ENCODE data around the gene H2BK1. TPM values are rescaled to one million over a fixed set of nuclear protein-coding genes. Genes with fewer than 3 reads are reported as not detected.

The H2BK1 gene
- polyA plus RNA-seq, 4 donors: not detected

DNA sequence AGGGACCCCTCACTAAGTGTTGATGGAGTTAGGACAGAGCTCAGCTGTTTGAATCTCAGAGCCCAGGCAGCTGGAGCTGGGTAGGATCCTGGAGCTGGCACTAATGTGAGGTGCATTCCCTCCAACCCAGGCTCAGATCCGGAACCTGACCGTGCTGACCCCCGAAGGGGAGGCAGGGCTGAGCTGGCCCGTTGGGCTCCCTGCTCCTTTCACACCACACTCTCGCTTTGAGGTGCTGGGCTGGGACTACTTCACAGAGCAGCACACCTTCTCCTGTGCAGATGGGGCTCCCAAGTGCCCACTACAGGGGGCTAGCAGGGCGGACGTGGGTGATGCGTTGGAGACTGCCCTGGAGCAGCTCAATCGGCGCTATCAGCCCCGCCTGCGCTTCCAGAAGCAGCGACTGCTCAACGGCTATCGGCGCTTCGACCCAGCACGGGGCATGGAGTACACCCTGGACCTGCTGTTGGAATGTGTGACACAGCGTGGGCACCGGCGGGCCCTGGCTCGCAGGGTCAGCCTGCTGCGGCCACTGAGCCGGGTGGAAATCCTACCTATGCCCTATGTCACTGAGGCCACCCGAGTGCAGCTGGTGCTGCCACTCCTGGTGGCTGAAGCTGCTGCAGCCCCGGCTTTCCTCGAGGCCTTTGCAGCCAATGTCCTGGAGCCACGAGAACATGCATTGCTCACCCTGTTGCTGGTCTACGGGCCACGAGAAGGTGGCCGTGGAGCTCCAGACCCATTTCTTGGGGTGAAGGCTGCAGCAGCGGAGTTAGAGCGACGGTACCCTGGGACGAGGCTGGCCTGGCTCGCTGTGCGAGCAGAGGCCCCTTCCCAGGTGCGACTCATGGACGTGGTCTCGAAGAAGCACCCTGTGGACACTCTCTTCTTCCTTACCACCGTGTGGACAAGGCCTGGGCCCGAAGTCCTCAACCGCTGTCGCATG lies 27.2 kb upstream of the H2BK1 start:
- DNase-seq (no peak), FAIRE-seq (no peak)
- Histone ChIP-seq H3K4me1 (ENCODE audit: control insufficient read depth in 3 of 3, insufficient read depth in 2 of 3, low read depth in 1 of 3, low read length in 2 of 3) (peaks cover 0 to 9% (median 3%) of the 10 kb centered on the region in 3 donors), H3K27me3 (ENCODE audit: control insufficient read depth in 3 of 3, insufficient read depth in 3 of 3, low read length in 3 of 3) (no peaks in the 10 kb centered on the region), H3K9me3 (ENCODE audit: control insufficient read depth in 2 of 2, insufficient read depth in 1 of 2, low read depth in 1 of 2, low read length in 1 of 2) (no peaks in the 10 kb centered on the region), H3K27ac (ENCODE audit: low read depth in 1 of 3, low read length in 2 of 3) (no peak overlapping the region), H3K4me3 (ENCODE audit: low read depth in 1 of 3, low read length in 3 of 3) (no peak overlapping the region), H3K36me3 (ENCODE audit: control insufficient read depth in 3 of 3, insufficient read depth in 2 of 3, low read depth in 1 of 3, low read length in 3 of 3) (peaks cover 10 to 77% (median 16%) of the 10 kb centered on the region in 3 donors)
- WGBS, 3 donors: 89 to 95% (median 91%) methylated on average over 37 to 44 of the region's 44 CpGs

DNA sequence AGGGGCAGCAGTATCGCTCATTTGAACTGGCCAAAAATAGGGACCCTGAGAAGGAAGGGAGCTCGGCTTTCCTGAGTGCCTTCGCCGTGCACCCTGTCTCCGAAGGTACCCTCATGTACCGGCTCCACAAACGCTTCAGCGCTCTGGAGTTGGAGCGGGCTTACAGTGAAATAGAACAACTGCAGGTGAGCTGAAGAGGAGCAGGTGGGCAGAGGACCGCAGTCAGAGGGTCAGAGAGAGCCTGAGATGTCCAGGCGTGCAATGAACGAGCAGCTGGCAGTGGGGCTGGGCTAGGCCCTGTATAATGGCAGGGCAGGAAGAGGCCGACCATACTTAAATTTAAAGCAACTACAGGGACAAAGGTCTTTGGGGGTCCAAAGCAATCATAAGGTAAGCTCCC lies 26.1 kb upstream of the H2BK1 start:
- no peak for DNase-seq
- peaks cover 0 to 9% (median 3%) of the 10 kb centered on the region in 3 donors for H3K4me1 ChIP-seq (ENCODE audit: control insufficient read depth in 3 of 3, insufficient read depth in 2 of 3, low read depth in 1 of 3, low read length in 2 of 3)
- no peaks in the 10 kb centered on the region for H3K27me3 ChIP-seq (ENCODE audit: control insufficient read depth in 3 of 3, insufficient read depth in 3 of 3, low read length in 3 of 3)
- no peaks in the 10 kb centered on the region for H3K9me3 ChIP-seq (ENCODE audit: control insufficient read depth in 2 of 2, insufficient read depth in 1 of 2, low read depth in 1 of 2, low read length in 1 of 2)
- no peak for FAIRE-seq
- 90 to 94% (median 92%) methylated on average over 13 of the region's 13 CpGs for WGBS, 3 donors
- no peak overlapping the region for H3K27ac ChIP-seq (ENCODE audit: low read depth in 1 of 3, low read length in 2 of 3)
- no peak overlapping the region for H3K4me3 ChIP-seq (ENCODE audit: low read depth in 1 of 3, low read length in 3 of 3)
- peaks cover 10 to 66% (median 16%) of the 10 kb centered on the region in 3 donors for H3K36me3 ChIP-seq (ENCODE audit: control insufficient read depth in 3 of 3, insufficient read depth in 2 of 3, low read depth in 1 of 3, low read length in 3 of 3)

DNA sequence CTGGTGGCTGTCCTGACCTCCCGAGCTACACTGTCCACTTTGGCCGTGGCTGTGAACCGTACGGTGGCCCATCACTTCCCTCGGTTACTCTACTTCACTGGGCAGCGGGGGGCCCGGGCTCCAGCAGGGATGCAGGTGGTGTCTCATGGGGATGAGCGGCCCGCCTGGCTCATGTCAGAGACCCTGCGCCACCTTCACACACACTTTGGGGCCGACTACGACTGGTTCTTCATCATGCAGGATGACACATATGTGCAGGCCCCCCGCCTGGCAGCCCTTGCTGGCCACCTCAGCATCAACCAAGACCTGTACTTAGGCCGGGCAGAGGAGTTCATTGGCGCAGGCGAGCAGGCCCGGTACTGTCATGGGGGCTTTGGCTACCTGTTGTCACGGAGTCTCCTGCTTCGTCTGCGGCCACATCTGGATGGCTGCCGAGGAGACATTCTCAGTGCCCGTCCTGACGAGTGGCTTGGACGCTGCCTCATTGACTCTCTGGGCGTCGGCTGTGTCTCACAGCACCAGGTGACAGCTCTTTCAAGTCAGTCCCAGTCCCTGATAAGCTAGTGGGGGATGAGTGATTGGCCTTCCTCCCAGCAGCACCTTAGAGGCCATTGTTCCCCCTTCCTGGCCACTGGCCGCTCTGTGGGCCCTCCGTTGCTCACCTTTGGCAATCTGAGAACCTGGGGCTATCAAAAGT lies 25.0 kb upstream of the H2BK1 start:
- Histone ChIP-seq H3K27ac (ENCODE audit: low read depth in 1 of 3, low read length in 2 of 3) (no peak overlapping the region), H3K27me3 (ENCODE audit: control insufficient read depth in 3 of 3, insufficient read depth in 3 of 3, low read length in 3 of 3) (no peaks in the 10 kb centered on the region), H3K4me1 (ENCODE audit: control insufficient read depth in 3 of 3, insufficient read depth in 2 of 3, low read depth in 1 of 3, low read length in 2 of 3) (peaks cover 0 to 9% (median 3%) of the 10 kb centered on the region in 3 donors), H3K4me3 (ENCODE audit: low read depth in 1 of 3, low read length in 3 of 3) (no peak overlapping the region), H3K9me3 (ENCODE audit: control insufficient read depth in 2 of 2, insufficient read depth in 1 of 2, low read depth in 1 of 2, low read length in 1 of 2) (no peaks in the 10 kb centered on the region), H3K36me3 (ENCODE audit: control insufficient read depth in 3 of 3, insufficient read depth in 2 of 3, low read depth in 1 of 3, low read length in 3 of 3) (peaks cover 10 to 61% (median 16%) of the 10 kb centered on the region in 3 donors)
- DNase-seq (no peak), FAIRE-seq (no peak)
- WGBS, 3 donors: 92 to 94% (median 92%) methylated on average over 28 of the region's 28 CpGs

- WGBS, 3 donors: 76 to 82% (median 79%) methylated on average over 9 of the region's 9 CpGs
- Histone ChIP-seq H3K27ac (ENCODE audit: low read depth in 1 of 3, low read length in 2 of 3) (no peak overlapping the region), H3K4me3 (ENCODE audit: low read depth in 1 of 3, low read length in 3 of 3) (peak overlapping the region in 1 of 3 donors; percentile 97), H3K4me1 (ENCODE audit: control insufficient read depth in 3 of 3, insufficient read depth in 2 of 3, low read depth in 1 of 3, low read length in 2 of 3) (peaks cover 0 to 9% (median 3%) of the 10 kb centered on the region in 3 donors), H3K9me3 (ENCODE audit: control insufficient read depth in 2 of 2, insufficient read depth in 1 of 2, low read depth in 1 of 2, low read length in 1 of 2) (no peaks in the 10 kb centered on the region), H3K36me3 (ENCODE audit: control insufficient read depth in 3 of 3, insufficient read depth in 2 of 3, low read depth in 1 of 3, low read length in 3 of 3) (peaks cover 10 to 47% (median 12%) of the 10 kb centered on the region in 3 donors), H3K27me3 (ENCODE audit: control insufficient read depth in 3 of 3, insufficient read depth in 3 of 3, low read length in 3 of 3) (no peaks in the 10 kb centered on the region)
- DNase-seq (no peak), FAIRE-seq (no peak)
Observed at GRCh38 chr7:151233804-151234203, 23.5 kb upstream of the H2BK1 start.

DNA sequence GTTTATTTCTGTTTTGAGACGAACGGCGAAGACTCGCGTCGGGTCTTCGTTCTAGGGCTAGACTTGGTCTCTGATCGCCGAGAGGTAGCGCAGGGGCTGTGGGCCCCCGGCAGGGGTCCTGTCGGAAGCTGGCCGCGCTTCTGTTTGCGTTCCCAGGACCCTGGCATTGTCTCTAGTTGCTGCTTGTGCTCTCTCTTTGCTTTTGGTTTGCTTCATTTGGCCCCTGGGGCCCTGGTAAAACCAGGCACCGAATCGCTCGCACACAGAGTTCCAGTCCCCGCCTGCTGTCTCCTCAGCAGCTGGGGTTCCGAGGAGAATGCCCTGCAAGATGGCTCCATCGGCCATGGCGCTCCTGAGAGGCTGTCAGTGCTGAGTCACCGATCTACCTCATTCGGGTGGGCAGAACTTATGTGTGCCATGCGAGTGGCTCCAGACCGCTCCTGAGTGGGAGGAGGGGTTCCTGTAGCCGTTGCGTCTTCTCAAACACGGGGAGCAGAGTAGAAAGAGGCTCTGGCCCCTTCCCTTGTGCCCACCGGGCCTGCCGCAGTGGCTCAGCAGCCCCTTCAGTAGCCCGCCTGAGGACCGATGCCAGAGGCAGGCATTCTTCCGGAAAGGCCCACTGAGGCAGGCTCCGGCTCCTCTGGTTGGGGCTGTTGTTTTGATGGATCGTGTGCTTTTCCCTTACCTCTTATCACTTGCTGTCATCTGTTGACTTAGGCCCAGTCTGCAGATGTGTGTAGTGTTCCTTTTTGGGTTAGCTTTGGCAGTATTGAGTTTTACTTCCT lies 22.8 kb upstream of the H2BK1 start:
- Histone ChIP-seq H3K36me3 (ENCODE audit: control insufficient read depth in 3 of 3, insufficient read depth in 2 of 3, low read depth in 1 of 3, low read length in 3 of 3) (peaks cover 9 to 40% (median 12%) of the 10 kb centered on the region in 3 donors), H3K4me1 (ENCODE audit: control insufficient read depth in 3 of 3, insufficient read depth in 2 of 3, low read depth in 1 of 3, low read length in 2 of 3) (peaks cover 0 to 10% (median 3%) of the 10 kb centered on the region in 3 donors), H3K27ac (ENCODE audit: low read depth in 1 of 3, low read length in 2 of 3) (peak overlapping the region; percentile 8 to 66 (median 26)), H3K4me3 (ENCODE audit: low read depth in 1 of 3, low read length in 3 of 3) (peak overlapping the region; percentile 93 to 97 (median 95)), H3K27me3 (ENCODE audit: control insufficient read depth in 3 of 3, insufficient read depth in 3 of 3, low read length in 3 of 3) (no peaks in the 10 kb centered on the region), H3K9me3 (ENCODE audit: control insufficient read depth in 2 of 2, insufficient read depth in 1 of 2, low read depth in 1 of 2, low read length in 1 of 2) (no peaks in the 10 kb centered on the region)
- DNase-seq (peak; percentile 41 to 61), FAIRE-seq (no peak)
- 6 to 7% (median 6%) methylated on average over 36 of the region's 36 CpGs for WGBS, 3 donors

GRCh38 chr7:151232091-151232916 lies 22.0 kb upstream of the H2BK1 start, which contains the start of gene CHPF2:
TSS of gene CHPF2 (plus strand) at chr7:151232483. CDS start at chr7:151234012, 1,529 bp downstream.
- Histone ChIP-seq H3K36me3 (ENCODE audit: control insufficient read depth in 3 of 3, insufficient read depth in 2 of 3, low read depth in 1 of 3, low read length in 3 of 3) (peaks cover 5 to 32% (median 8%) of the 10 kb centered on the region in 3 donors), H3K9me3 (ENCODE audit: control insufficient read depth in 2 of 2, insufficient read depth in 1 of 2, low read depth in 1 of 2, low read length in 1 of 2) (no peaks in the 10 kb centered on the region), H3K27me3 (ENCODE audit: control insufficient read depth in 3 of 3, insufficient read depth in 3 of 3, low read length in 3 of 3) (no peaks in the 10 kb centered on the region), H3K27ac (ENCODE audit: low read depth in 1 of 3, low read length in 2 of 3) (peak within 1 kb of the TSS; percentile 8 to 66 (median 26)), H3K4me3 (ENCODE audit: low read depth in 1 of 3, low read length in 3 of 3) (peak within 1 kb of the TSS; percentile 93 to 97 (median 95)), H3K4me1 (ENCODE audit: control insufficient read depth in 3 of 3, insufficient read depth in 2 of 3, low read depth in 1 of 3, low read length in 2 of 3) (peaks cover 0 to 14% (median 3%) of the 10 kb centered on the region in 3 donors)
- DNase-seq (peak; percentile 89 to 93), FAIRE-seq (no peak)
- WGBS, 3 donors: 0 to 1% (median 0%) methylated on average over 57 to 79 of the region's 79 CpGs

GRCh38 chr7:151231080-151231479 lies 20.8 kb upstream of the H2BK1 start:
- WGBS, 3 donors: 52 to 83% (median 77%) methylated on average over 1 of the region's 1 CpG
- Histone ChIP-seq H3K36me3 (ENCODE audit: control insufficient read depth in 3 of 3, insufficient read depth in 2 of 3, low read depth in 1 of 3, low read length in 3 of 3) (peaks cover 0 to 22% (median 5%) of the 10 kb centered on the region in 3 donors), H3K4me3 (ENCODE audit: low read depth in 1 of 3, low read length in 3 of 3) (no peak overlapping the region), H3K4me1 (ENCODE audit: control insufficient read depth in 3 of 3, insufficient read depth in 2 of 3, low read depth in 1 of 3, low read length in 2 of 3) (peaks cover 0 to 17% (median 3%) of the 10 kb centered on the region in 3 donors), H3K9me3 (ENCODE audit: control insufficient read depth in 2 of 2, insufficient read depth in 1 of 2, low read depth in 1 of 2, low read length in 1 of 2) (no peaks in the 10 kb centered on the region), H3K27ac (ENCODE audit: low read depth in 1 of 3, low read length in 2 of 3) (no peak overlapping the region), H3K27me3 (ENCODE audit: control insufficient read depth in 3 of 3, insufficient read depth in 3 of 3, low read length in 3 of 3) (no peaks in the 10 kb centered on the region)
- FAIRE-seq: no peak
- DNase-seq: no peak
